H1 (cell line): Measurements from ENCODE around the gene RRP1. TPM values are rescaled to one million over a fixed set of nuclear protein-coding genes. Genes with fewer than 3 reads are reported as not detected.

Experiments
- CTCF ChIA-PET: fragments of 300-600 bp; sonication (Branson Sonifier 250); formaldehyde crosslinking; loops from one replicate; lab custom pipeline; 2021; ENCODE audit not compliant: partially characterized antibody; lab: Charles Lee
- POLR2A ChIA-PET: fragments of 300-600 bp; sonication (Branson Sonifier 250); formaldehyde crosslinking; loops from one replicate; lab custom pipeline; 2021; ENCODE audit warnings: inconsistent platforms; ENCODE audit not compliant: partially characterized antibody; lab: Charles Lee
- DNase-seq, 2 experiments: peaks; one replicate each; pipeline versions ENCODE4 v3.0.0 to v3.0.0-alpha.2; 2010 to 2022; ENCODE audit warnings: low spot score in 2 of 2, low read depth in 1 of 2, mixed read lengths in 1 of 2
- FAIRE-seq: peaks from 2 replicates; lab custom pipeline; 2011; peaks lifted over from hg19 to GRCh38; lab: Jason Lieb, UNC
- H2AFZ ChIP-seq: 2 replicates; pipeline ENCODE4 v1.8.1; 2012; ENCODE audit warnings: low read length, inconsistent platforms
- H2AK5ac ChIP-seq: 2 replicates; pipeline ENCODE4 v1.6.1; 2013; ENCODE audit warnings: low read depth, low read length
- H2BK120ac ChIP-seq: replicated peaks from 2 replicates; pipeline ENCODE3; 2013; ENCODE audit warnings: low read depth, low read length, inconsistent platforms
- H2BK12ac ChIP-seq: 2 replicates; pipeline ENCODE4 v1.6.1; 2013; ENCODE audit warnings: low read depth, low read length
- H2BK15ac ChIP-seq: 2 replicates; pipeline ENCODE4 v1.6.1; 2013; ENCODE audit warnings: low read length
- H2BK20ac ChIP-seq: 2 replicates; pipeline ENCODE4 v1.6.1; 2013; ENCODE audit warnings: low read length
- H2BK5ac ChIP-seq: 2 replicates; pipeline ENCODE4 v1.6.1; 2013; ENCODE audit warnings: low read depth, low read length
- H3K14ac ChIP-seq: 2 replicates; pipeline ENCODE4 v1.6.1; 2013; ENCODE audit warnings: inconsistent platforms; ENCODE audit not compliant: insufficient read length
- H3K18ac ChIP-seq: 2 replicates; pipeline ENCODE4 v1.6.1; 2013; ENCODE audit warnings: low read length; ENCODE audit errors: extremely low read depth
- H3K23ac ChIP-seq: 2 replicates; pipeline ENCODE4 v1.6.1; 2013; ENCODE audit warnings: inconsistent platforms; ENCODE audit not compliant: insufficient read length
- H3K23me2 ChIP-seq: 2 replicates; pipeline ENCODE4 v1.6.1; 2013; ENCODE audit warnings: low read depth, low read length
- H3K27ac ChIP-seq: 2 replicates; pipeline ENCODE4 v1.6.1; 2011; ENCODE audit warnings: low read depth, low read length, inconsistent platforms
- H3K27me3 ChIP-seq, 4 experiments: replicated peaks in 1 of 4; 1 replicate in 1 of 4; 2 replicates in 3 of 4; pipeline versions ENCODE4 v1.6.1 to v1.8.1; 2011 to 2013; ENCODE audit warnings: low read length in 3 of 4, mild to moderate bottlenecking in 3 of 4, inconsistent platforms in 2 of 4, mixed read lengths in 2 of 4, moderate library complexity in 1 of 4; ENCODE audit not compliant: control insufficient read depth in 3 of 4, insufficient read depth in 3 of 4; ENCODE audit errors: extremely low read depth in 1 of 4
- H3K36me3 ChIP-seq, 4 experiments: 2 replicates each; pipeline versions ENCODE4 v1.6.1 to v1.8.1; 2011 to 2013; ENCODE audit warnings: mild to moderate bottlenecking in 4 of 4, low read length in 3 of 4, moderate library complexity in 2 of 4, control low read depth in 1 of 4, inconsistent platforms in 1 of 4; ENCODE audit not compliant: insufficient read depth in 4 of 4, control insufficient read depth in 2 of 4
- H3K4ac ChIP-seq: replicated peaks from 2 replicates; pipeline ENCODE3; 2013; ENCODE audit warnings: low read length, low read depth, mixed read lengths, inconsistent platforms; ENCODE audit not compliant: insufficient read length
- H3K4me1 ChIP-seq, 4 experiments: replicated peaks in 1 of 4; 1 replicate in 1 of 4; 2 replicates in 3 of 4; pipeline versions ENCODE4 v1.6.1 to v1.8.1; 2011 to 2013; ENCODE audit warnings: low read length in 3 of 4, inconsistent platforms in 2 of 4, mixed read lengths in 1 of 4; ENCODE audit not compliant: insufficient read depth in 4 of 4, control insufficient read depth in 3 of 4
- H3K4me2 ChIP-seq, 2 experiments: 2 replicates each; pipeline versions ENCODE4 v1.6.1 to v1.8.1; 2011 to 2013; ENCODE audit warnings: low read depth in 2 of 2, low read length in 2 of 2, control low read depth in 1 of 2, inconsistent platforms in 1 of 2, mild to moderate bottlenecking in 1 of 2; ENCODE audit not compliant: insufficient read depth in 1 of 2
- H3K4me3 ChIP-seq, 4 experiments: fragments of 200-600, 300-600 bp in 1 of 4; sonication (generic), shearing (Covaris generic), sonication (Bioruptor Twin) in 1 of 4; 2 replicates each; pipeline versions ENCODE4 v1.5.1 to v1.8.1; 2011 to 2016; ENCODE audit warnings: low read length in 4 of 4, low read depth in 3 of 4, control low read depth in 2 of 4, inconsistent platforms in 2 of 4, mild to moderate bottlenecking in 2 of 4, mixed read lengths in 1 of 4, moderate library complexity in 1 of 4; ENCODE audit not compliant: insufficient read depth in 2 of 4; ENCODE audit errors: extremely low read depth in 1 of 4
- H3K56ac ChIP-seq: replicated peaks from 2 replicates; pipeline ENCODE3; 2013; ENCODE audit warnings: low read depth, mild to moderate bottlenecking, mixed read lengths, low read length, inconsistent platforms; ENCODE audit not compliant: insufficient read length
- H3K79me1 ChIP-seq: 2 replicates; pipeline ENCODE4 v1.6.1; 2013; ENCODE audit warnings: low read depth, low read length, control low read depth
- H3K79me2 ChIP-seq, 2 experiments: 2 replicates each; pipeline versions ENCODE4 v1.6.1 to v1.8.1; 2012 to 2013; ENCODE audit warnings: low read length in 2 of 2, mild to moderate bottlenecking in 2 of 2, inconsistent platforms in 1 of 2; ENCODE audit not compliant: insufficient read depth in 2 of 2, control insufficient read depth in 1 of 2
- H3K9ac ChIP-seq, 4 experiments: replicated peaks in 1 of 4; 1 replicate in 1 of 4; 2 replicates in 3 of 4; pipeline versions ENCODE4 v1.6.1 to v1.8.1; 2011 to 2013; ENCODE audit warnings: low read depth in 3 of 4, low read length in 3 of 4, control low read depth in 2 of 4, mild to moderate bottlenecking in 2 of 4, moderate library complexity in 2 of 4, inconsistent platforms in 1 of 4; ENCODE audit errors: extremely low read depth in 1 of 4
- H3K9me3 ChIP-seq, 2 experiments: 2 replicates each; pipeline versions ENCODE4 v1.6.1 to v1.8.1; 2012 to 2013; ENCODE audit warnings: mild to moderate bottlenecking in 2 of 2, moderate library complexity in 2 of 2, control low read depth in 1 of 2, inconsistent platforms in 1 of 2, low read depth in 1 of 2, low read length in 1 of 2, mixed read lengths in 1 of 2; ENCODE audit not compliant: insufficient read depth in 2 of 2
- H4K20me1 ChIP-seq, 2 experiments: replicated peaks in 1 of 2; 2 replicates each; pipeline versions ENCODE3 to v1.8.1; 2011 to 2013; ENCODE audit warnings: inconsistent platforms in 2 of 2, low read length in 2 of 2, mild to moderate bottlenecking in 1 of 2; ENCODE audit not compliant: insufficient read depth in 2 of 2, control insufficient read depth in 1 of 2
- H4K5ac ChIP-seq: 2 replicates; pipeline ENCODE4 v1.6.1; 2013; ENCODE audit warnings: low read length, low read depth, mixed read lengths, inconsistent platforms; ENCODE audit not compliant: insufficient read length
- H4K8ac ChIP-seq: 2 replicates; pipeline ENCODE4 v1.8.0; 2013; ENCODE audit warnings: mild to moderate bottlenecking, moderate library complexity, low read length, inconsistent platforms; ENCODE audit not compliant: insufficient read depth; ENCODE audit errors: extremely low read depth
- H4K91ac ChIP-seq: replicated peaks from 2 replicates; pipeline ENCODE3; 2013; ENCODE audit warnings: low read length, mixed read lengths, inconsistent platforms; ENCODE audit not compliant: insufficient read length
- CREB1 ChIP-seq: IDR thresholded peaks from 2 replicates; pipeline ENCODE4 v1.6.1; 2012; ENCODE audit warnings: inconsistent platforms
- HDAC6 ChIP-seq: IDR thresholded peaks from one replicate; pipeline ENCODE4 v1.7.1; 2012; ENCODE audit warnings: low read depth, mild to moderate bottlenecking, inconsistent platforms, low read length, moderate library complexity
- JUND ChIP-seq: IDR thresholded peaks from 2 replicates; pipeline ENCODE4 v1.6.1; 2011; ENCODE audit warnings: mild to moderate bottlenecking, improper control_type of control experiment, low read length
- POLR2A ChIP-seq, 2 experiments: IDR thresholded peaks; 1 replicate in 1 of 2; 2 replicates in 1 of 2; pipeline ENCODE4 v1.6.1; 2011; ENCODE audit warnings: low read depth in 2 of 2, low read length in 2 of 2, mild to moderate bottlenecking in 2 of 2; ENCODE audit errors: control extremely low read depth in 1 of 2
- RFX5 ChIP-seq: IDR thresholded peaks from 2 replicates; pipeline ENCODE4 v1.6.1; 2011; ENCODE audit warnings: low read depth, low read length, improper control_type of control experiment, borderline replicate concordance
- SIN3A ChIP-seq, 2 experiments: IDR thresholded peaks in 1 of 2; conservative IDR thresholded peaks in 1 of 2; 2 replicates each; pipeline ENCODE4 v1.6.1; 2011 to 2012; ENCODE audit warnings: low read length in 2 of 2, improper control_type of control experiment in 1 of 2, low read depth in 1 of 2, mild to moderate bottlenecking in 1 of 2
- SP2 ChIP-seq: IDR thresholded peaks from 2 replicates; pipeline ENCODE4 v1.6.1; 2012; ENCODE audit warnings: mild to moderate bottlenecking, low read length, inconsistent platforms
- YY1 ChIP-seq: IDR thresholded peaks from 2 replicates; pipeline ENCODE4 v1.6.1; 2011; ENCODE audit warnings: low read depth, mild to moderate bottlenecking, low read length
- WGBS, 2 experiments: shearing (Covaris generic) in 1 of 2; methylation state at CpG; one replicate each; pipeline versions ENCODE4 v1.1.6 to v1.1.7; 2013 to 2015; ENCODE audit warnings: low lambda C conversion rate in 2 of 2, mixed read lengths in 2 of 2, inconsistent platforms in 1 of 2, low coverage in 1 of 2, missing lambda C conversion rate in 1 of 2; ENCODE audit not compliant: insufficient replicate concordance in 2 of 2, insufficient coverage in 1 of 2, insufficient read length in 1 of 2; ENCODE audit errors: extremely low coverage in 1 of 2, missing lambda C conversion rate in 1 of 2; 5-methylcytosine and 5-hydroxymethylcytosine counted together
- polyA plus RNA-seq, 7 experiments: library from polyadenylated mRNA; depleted of rRNA in 3 of 7; stranded (reverse) in 5 of 7; unstranded in 2 of 7; fragments of >200 nt in 5 of 7; fragments of 200-250 nt in 2 of 7; gene quantifications; 1 replicate in 5 of 7; 2 replicates in 1 of 7; 4 replicates in 1 of 7; pipeline versions ENCODE4 v1.2.1 to v1.2.3, GENCODE V29; 2011 to 2013; ENCODE audit warnings: missing spikeins in 2 of 7, mixed read lengths in 2 of 7
- total RNA-seq: library from RNA; stranded (reverse); fragmentation: NEBNext Ultra II Directional; extraction: Animal tissue kit (Norgen Biotek cat#: 25700); gene quantifications from 2 replicates; pipeline ENCODE4 v1.2.1, GENCODE V29; 2021
- TF ChIP-seq, protein P1 (sequence below): IDR thresholded peaks from 2 replicates; pipeline ENCODE4 v1.6.1; 2012; ENCODE audit warnings: inconsistent platforms
- TF ChIP-seq, protein P2 (sequence below): IDR thresholded peaks from 2 replicates; pipeline ENCODE4 v1.6.1; 2011; ENCODE audit warnings: low read depth, mild to moderate bottlenecking, low read length; ENCODE audit not compliant: insufficient read depth

The RRP1 gene
- total and polyA plus RNA-seq, 2 of the 8 experiments (the other 6 are each of a cell fraction or from before 2014, with no cell fraction given): 11.6 to 55.2 TPM

GRCh38 chr21:43814215-43815106 is 25.1 kb downstream of the RRP1 start:
- Histone ChIP-seq H3K18ac (peak overlapping the region; percentile 93), H4K20me1 (peaks cover 1 to 2% of the 10 kb centered on the region in 2 experiments), H3K4me2 (peak overlapping the region; percentile 54 to 55; a peak in 3 of 4 replicates), H3K36me3 (no peaks in the 10 kb centered on the region), H3K79me2 (no peaks in the 10 kb centered on the region), H2AK5ac (no peak overlapping the region; the same call in 1 of the 2 replicates), H4K91ac (no peak overlapping the region), H3K56ac (no peak overlapping the region), H3K4ac (no peak overlapping the region), H3K79me1 (no peaks in the 10 kb centered on the region), H2BK12ac (peak overlapping the region; percentile 55; the same call in 1 of the 2 replicates), H2BK120ac (no peak overlapping the region), H2BK15ac (peak overlapping the region; percentile 75; the same call in 1 of the 2 replicates), H2BK20ac (0 out of 2 replicates have a peak overlapping the region, but pooled peaks have one; percentile 10), H3K14ac (no peak overlapping the region), H2AFZ (no peak overlapping the region), H3K23ac (no peak overlapping the region), H3K23me2 (peaks cover 2% of the 10 kb centered on the region; the same call in 1 of the 2 replicates), H3K9ac (no peak overlapping the region), H2BK5ac (peak overlapping the region; percentile 71; the same call in 1 of the 2 replicates), H3K4me1 (peaks cover 0 to 15% (median 12%) of the 10 kb centered on the region in 4 experiments; a peak in 6 of 7 replicates), H4K5ac (no peak overlapping the region), H3K27ac (no peak overlapping the region), H4K8ac (no peak overlapping the region; the same call in 1 of the 2 replicates), H3K27me3 (no peaks in the 10 kb centered on the region), H3K4me3 (peak overlapping the region in 1 of 4 experiments; percentile 44; a peak in 2 of 8 replicates), H3K9me3 (peaks cover 0 to under 1% of the 10 kb centered on the region in 2 experiments; a peak in 1 of 4 replicates)
- CTCF ChIA-PET: interaction anchor here (0.6 to 2.4 kb wide), 7 partner anchors 48 to 161 kb away, joined by 3 to 12 read pairs (median 3); no protein-coding TSS in a partner anchor
- POLR2A ChIA-PET: interaction anchor here (1.0 kb wide), 1 partner anchor 25 kb away, joined by 3 read pairs; no protein-coding TSS in a partner anchor
- DNase-seq (peak in 1 of 2 experiments; percentile 69), FAIRE-seq (no peak)
- WGBS, 2 experiments: 71% methylated on average over 27 of the region's 28 CpGs; no CpG with 5 or more reads in 1 of the 2 experiments
- TF ChIP-seq YY1 (no peak), HDAC6 (no peak), JUND (no peak), SP2 (no peak), RFX5 (no peak), SIN3A (conservative IDR thresholded peaks at IDR 0.05 in 1 of 2, IDR thresholded peaks at IDR 0.05 in 1 of 2; ENCODE audit: low read depth in 1 of 2, low read length in 2 of 2) (no peak), CREB1 (no peak), POLR2A (IDR thresholded peaks at IDR 0.05; ENCODE audit: control extremely low read depth in 1 of 2, low read depth in 2 of 2, low read length in 2 of 2) (no peak)
- TF ChIP-seq, protein P1, sequence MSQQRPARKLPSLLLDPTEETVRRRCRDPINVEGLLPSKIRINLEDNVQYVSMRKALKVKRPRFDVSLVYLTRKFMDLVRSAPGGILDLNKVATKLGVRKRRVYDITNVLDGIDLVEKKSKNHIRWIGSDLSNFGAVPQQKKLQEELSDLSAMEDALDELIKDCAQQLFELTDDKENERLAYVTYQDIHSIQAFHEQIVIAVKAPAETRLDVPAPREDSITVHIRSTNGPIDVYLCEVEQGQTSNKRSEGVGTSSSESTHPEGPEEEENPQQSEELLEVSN: peak; percentile 17; the same call in 1 of the 2 replicates
- TF ChIP-seq, protein P2, sequence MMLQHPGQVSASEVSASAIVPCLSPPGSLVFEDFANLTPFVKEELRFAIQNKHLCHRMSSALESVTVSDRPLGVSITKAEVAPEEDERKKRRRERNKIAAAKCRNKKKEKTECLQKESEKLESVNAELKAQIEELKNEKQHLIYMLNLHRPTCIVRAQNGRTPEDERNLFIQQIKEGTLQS: no peak
